Fibroblast of the conjunctiva (primary cell): ENCODE data around the gene BMF.
A peak's percentile ranks its signal among the peaks of the same experiment; 100 is the strongest.

Experiments used
- DNase-seq: peaks from one replicate; pipeline ENCODE4 v3.0.0-alpha.2; 2010; ENCODE audit warnings: low read depth

Gene BMF

GRCh38 chr15:40103864-40104271 lies 4.8 kb downstream of the BMF start:
- DNase-seq, result no peak

- DNase-seq, result peak; percentile 46
Observed at GRCh38 chr15:40102897-40103858, 5.5 kb downstream of the BMF start.

GRCh38 chr15:40100947-40101905 lies 7.5 kb downstream of the BMF start:
- no peak for DNase-seq

- no peak for DNase-seq
Observed at GRCh38 chr15:40100123-40100946, 8.3 kb downstream of the BMF start.

- peak; percentile 54 for DNase-seq
Observed at GRCh38 chr15:40098489-40099261, 10.0 kb downstream of the BMF start.

- no peak for DNase-seq
Observed at GRCh38 chr15:40097968-40098476, 10.7 kb downstream of the BMF start.

- no peak for DNase-seq
Observed at GRCh38 chr15:40097096-40097967, 11.3 kb downstream of the BMF start.

- DNase-seq, result no peak
Observed at GRCh38 chr15:40096094-40096891, 12.4 kb downstream of the BMF start.

GRCh38 chr15:40095371-40096093 lies 13.1 kb downstream of the BMF start:
- DNase-seq, result no peak

- DNase-seq, result no peak
Observed at GRCh38 chr15:40094156-40094555, 14.5 kb downstream of the BMF start.

GRCh38 chr15:40092979-40093869 lies 15.5 kb downstream of the BMF start:
- no peak for DNase-seq

- peak; percentile 97 for DNase-seq
Observed at GRCh38 chr15:40092256-40092978, 16.3 kb downstream of the BMF start.

GRCh38 chr15:40091861-40092255 lies 16.8 kb downstream of the BMF start:
- no peak for DNase-seq

GRCh38 chr15:40090774-40091455 lies 17.8 kb downstream of the BMF start:
- DNase-seq, result no peak

- DNase-seq, result no peak
Observed at GRCh38 chr15:40088929-40089755, 19.5 kb downstream of the BMF start.
